CD4-positive, alpha-beta T cell treated with Interleukin-4 for 4 hours (primary cell): ENCODE measurements around the gene PRIM2.
"Not testable (repeated sequence)": the region's sequence is repeated elsewhere in the genome, so short reads cannot be mapped to it uniquely, and the experiment has no call there.

Experiments
- DNase-seq: peaks from one replicate; pipeline ENCODE4 v3.0.0-alpha.2; 2020

Gene PRIM2

GRCh38 chr6:57310095-57310816 is 7.2 kb upstream of the PRIM2 start:
- not testable (repeated sequence) for DNase-seq

- no peak for DNase-seq
Observed at GRCh38 chr6:57310817-57311157, 6.6 kb upstream of the PRIM2 start.

- not testable (repeated sequence) for DNase-seq
Observed at GRCh38 chr6:57311300-57312003, 6.0 kb upstream of the PRIM2 start.

- DNase-seq: no peak
Observed at GRCh38 chr6:57312004-57312345, 5.5 kb upstream of the PRIM2 start.

DNA sequence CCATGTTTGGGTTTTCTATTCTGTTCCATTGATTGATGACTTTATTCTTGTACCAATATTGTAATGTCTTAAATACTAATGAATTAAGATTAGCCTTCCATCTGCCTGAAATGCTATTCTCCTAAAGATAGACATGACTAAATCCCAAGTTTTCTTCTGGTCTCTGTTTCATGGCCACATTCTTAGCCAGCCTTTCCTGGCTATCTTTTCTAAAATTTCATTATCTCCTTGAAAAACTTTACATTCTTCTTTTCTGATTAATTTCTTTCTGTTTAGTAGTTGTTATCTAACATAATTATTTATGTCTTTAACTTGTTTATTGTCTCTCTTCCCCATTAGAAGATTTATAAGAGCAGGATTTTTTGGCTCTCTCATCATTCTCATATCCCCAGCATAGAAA is 4.4 kb upstream of the PRIM2 start:
- no peak for DNase-seq

- no peak for DNase-seq
Observed at GRCh38 chr6:57313711-57314471, 3.5 kb upstream of the PRIM2 start.

- no peak for DNase-seq
Observed at GRCh38 chr6:57315111-57315510, 2.3 kb upstream of the PRIM2 start.

- DNase-seq: no peak
Observed at GRCh38 chr6:57315851-57316250, 1.6 kb upstream of the PRIM2 start.

GRCh38 chr6:57316581-57317059 is 810 bp upstream of the PRIM2 start:
- peak; percentile 78 for DNase-seq

DNA sequence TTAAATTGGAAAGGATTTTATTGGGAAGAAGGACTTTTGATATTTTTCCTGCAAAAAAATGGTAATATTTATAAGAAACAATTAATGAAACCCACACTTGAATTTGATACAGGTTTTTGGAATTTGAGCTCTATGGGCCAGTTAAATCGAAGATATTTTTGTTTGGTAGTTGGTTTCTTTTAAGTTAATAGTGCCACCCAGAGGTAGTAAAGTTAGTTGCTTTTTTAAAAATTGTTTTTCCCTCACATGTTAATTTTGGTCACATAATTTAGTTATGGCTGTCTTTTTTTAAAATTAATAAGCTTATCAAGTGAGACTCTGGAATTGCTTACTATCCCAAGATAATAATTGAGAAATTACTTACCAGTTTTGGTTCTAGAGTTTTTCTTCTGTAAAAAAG is 7.1 kb downstream of the PRIM2 start:
- peak; percentile 50 for DNase-seq

- no peak for DNase-seq
Observed at GRCh38 chr6:57327311-57327710, 9.9 kb downstream of the PRIM2 start.

DNA sequence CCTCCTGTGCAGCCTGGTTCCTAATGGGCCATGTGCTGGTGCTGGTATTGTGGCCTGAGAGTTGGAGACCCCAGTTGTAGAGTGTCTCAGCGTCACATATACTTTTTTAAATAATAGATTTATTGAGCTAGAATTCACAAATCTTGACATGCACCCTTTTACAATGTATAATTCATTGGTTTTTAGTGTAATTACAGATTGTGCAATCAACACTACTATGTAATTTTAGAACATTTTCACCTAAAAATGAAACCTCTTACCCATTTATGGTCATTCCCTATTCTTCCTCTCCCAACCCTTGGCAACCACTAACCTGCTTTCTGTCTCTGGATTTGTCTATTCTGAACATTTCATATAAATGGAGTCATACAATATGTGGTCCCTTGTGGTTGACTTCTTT is 10.6 kb downstream of the PRIM2 start:
- DNase-seq: no peak

- no peak for DNase-seq
Observed at GRCh38 chr6:57329933-57330332, 12.5 kb downstream of the PRIM2 start.

DNA sequence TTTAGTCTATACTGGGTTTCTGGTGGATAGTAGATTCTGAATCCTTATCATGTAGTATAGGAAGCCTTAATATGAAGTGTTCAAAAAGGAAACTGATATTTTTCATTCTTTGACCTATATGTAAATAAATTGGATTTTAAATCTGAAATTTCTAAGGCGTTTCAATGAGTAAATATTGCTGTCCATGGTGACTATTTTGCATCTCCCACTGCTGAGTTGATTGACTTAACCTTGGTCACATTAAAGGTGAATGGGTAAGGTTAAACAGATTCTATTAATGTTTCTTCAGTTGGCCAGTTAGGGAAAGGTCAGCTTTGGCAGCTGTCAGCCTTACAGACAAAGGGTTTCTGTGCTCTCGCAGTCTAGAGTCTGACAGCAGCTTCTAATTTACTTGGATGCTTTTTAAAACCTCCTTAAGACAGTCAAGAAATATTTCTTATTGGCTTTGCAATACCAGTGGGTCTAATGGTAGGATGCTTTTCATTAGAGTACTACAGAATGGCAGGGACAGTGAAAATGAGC is 24.8 kb downstream of the PRIM2 start:
- no peak for DNase-seq

DNA sequence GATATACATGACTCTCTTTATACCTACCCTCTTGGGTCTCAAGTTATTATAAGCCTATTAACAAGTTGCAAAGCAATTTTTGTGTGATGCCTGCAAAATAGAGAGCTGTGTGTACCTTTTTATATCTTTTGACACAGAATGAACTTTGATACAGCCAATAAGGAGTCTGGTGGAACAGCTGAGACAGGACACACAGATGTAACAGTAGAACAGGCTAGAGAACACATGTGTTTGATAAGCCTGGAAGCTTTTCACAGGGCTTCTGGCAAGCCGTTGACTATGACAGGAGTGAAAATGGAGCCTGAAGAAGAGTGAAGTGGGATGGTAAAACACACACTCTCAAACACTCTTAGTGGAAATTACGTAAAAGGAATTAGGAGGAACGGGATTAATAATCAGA is 25.9 kb downstream of the PRIM2 start:
- DNase-seq: not testable (repeated sequence)

DNA sequence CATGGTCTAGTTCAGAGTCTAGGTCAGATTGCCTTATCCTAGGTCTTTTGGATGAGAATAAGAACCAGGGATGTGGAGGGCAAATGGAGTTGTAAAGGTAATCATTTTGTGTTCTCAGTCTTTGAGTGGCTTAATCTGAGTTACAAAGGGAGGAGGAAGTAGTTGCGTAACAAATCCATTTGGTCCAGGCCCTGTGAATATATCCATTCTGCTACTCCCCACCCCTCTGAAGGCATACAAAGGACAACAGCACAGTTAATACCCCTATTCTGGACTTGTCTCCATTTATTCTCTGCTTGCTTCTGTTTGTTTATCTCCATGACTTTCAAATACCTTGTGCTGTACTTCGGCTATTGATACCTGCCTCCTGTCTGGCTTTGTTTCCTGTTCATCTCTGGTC is 29.3 kb downstream of the PRIM2 start:
- not testable (repeated sequence) for DNase-seq

DNA sequence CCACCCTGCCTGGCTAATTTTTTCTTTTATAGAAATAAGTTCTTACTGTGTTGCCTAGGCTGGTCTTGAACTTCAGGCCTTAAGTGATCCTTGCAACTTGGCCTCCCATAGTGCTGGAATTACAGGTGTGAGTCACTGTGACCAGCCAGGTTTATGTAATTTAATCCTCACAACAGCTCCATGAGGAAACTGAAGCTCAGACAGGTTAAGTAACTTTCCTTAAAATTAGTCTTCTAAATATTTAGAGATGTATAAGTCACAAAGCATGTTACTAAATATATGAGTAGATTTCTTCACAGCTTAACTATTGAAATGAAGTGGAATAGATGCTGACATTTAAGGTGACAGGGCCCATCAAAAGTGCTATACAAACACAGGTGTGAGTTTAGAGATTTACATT is 30.2 kb downstream of the PRIM2 start:
- DNase-seq: not testable (repeated sequence)

- DNase-seq: not testable (repeated sequence)
Observed at GRCh38 chr6:57350443-57350842, 33.0 kb downstream of the PRIM2 start.

GRCh38 chr6:57352596-57352995 is 35.2 kb downstream of the PRIM2 start:
- DNase-seq: not testable (repeated sequence)

DNA sequence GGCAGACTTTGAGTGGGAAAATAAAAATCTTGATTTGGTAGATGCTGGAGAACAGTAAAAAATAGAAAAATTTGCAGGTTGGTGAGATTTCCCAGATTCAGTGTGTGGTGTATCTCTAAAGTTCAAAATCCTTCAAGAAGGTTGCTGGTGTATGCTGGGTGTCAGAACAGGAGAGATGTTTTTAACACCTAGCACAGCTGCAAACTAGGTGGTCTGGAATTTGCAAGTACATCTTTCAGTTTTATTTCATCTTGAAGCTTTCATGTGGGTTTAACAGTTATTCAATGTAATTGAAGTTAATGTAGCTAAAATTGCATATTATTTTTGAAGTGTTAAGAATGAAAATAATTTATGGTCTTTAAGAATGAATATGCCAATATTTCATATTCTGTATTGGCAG is 40.9 kb downstream of the PRIM2 start:
- DNase-seq: peak; percentile 9

GRCh38 chr6:57359766-57360165 is 42.3 kb downstream of the PRIM2 start:
- DNase-seq: not testable (repeated sequence)

- DNase-seq: not testable (repeated sequence)
Observed at GRCh38 chr6:57362340-57362739, 44.9 kb downstream of the PRIM2 start.

DNA sequence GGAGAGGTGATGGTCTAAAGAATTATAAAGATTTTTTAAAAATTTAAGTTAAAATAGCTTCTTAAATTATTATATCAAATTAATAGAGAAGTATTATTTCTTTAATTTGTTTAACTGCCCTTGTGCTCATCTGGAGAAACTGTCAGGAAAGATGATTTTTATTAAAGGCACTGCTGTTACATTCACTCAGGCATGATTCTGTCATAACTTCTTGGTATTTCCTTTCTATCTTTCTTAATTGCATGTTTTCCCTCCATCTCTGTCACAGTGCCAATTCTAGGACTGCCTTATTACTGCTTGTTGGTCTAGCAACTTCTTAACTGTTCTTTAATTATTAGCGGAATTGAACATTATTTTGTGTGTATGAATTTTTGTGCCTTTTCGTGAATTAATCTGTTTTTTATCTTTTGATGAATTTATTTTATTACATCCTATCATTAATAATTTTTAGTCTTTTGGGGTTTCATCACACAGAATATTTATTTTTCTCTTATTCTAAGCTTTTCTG is 47.7 kb downstream of the PRIM2 start:
- DNase-seq: not testable (repeated sequence)
